Bronchial epithelial cell (primary cell): ENCODE measurements around the gene IPO7. TPM values are rescaled to one million over a fixed set of nuclear protein-coding genes. Genes with fewer than 3 reads are reported as not detected.
A peak's percentile ranks its signal among the peaks of the same experiment; 100 is the strongest.

ENCODE experiments used
- DNase-seq: peaks from one replicate; pipeline ENCODE4 v3.0.0-alpha.2; 2010; ENCODE audit warnings: low read depth
- FAIRE-seq: peaks from 2 replicates; lab custom pipeline; 2011; peaks lifted over from hg19 to GRCh38; lab: Jason Lieb, UNC
- H3K27me3 ChIP-seq: 2 replicates; pipeline ENCODE4 v1.5.1; 2011; ENCODE audit warnings: low read length; ENCODE audit not compliant: control insufficient read depth, insufficient read depth
- H3K36me3 ChIP-seq: 2 replicates; pipeline ENCODE4 v1.5.1; 2011; ENCODE audit warnings: low read length; ENCODE audit not compliant: control insufficient read depth, insufficient read depth
- H3K4me3 ChIP-seq: 2 replicates; pipeline ENCODE4 v1.5.1; 2011; ENCODE audit warnings: mild to moderate bottlenecking, low read depth, low read length, control low read depth
- total RNA-seq: library from RNA; depleted of rRNA; stranded (reverse); fragments of >200 nt; gene quantifications from 2 replicates; pipeline ENCODE4 v1.2.1, GENCODE V29; 2014
- TF ChIP-seq, protein P1 (sequence below): IDR thresholded peaks from 2 replicates; pipeline ENCODE4 v1.5.1; 2011; ENCODE audit warnings: mild to moderate bottlenecking, moderate library complexity, low read length, control low read depth, inconsistent platforms; ENCODE audit not compliant: insufficient read depth, severe bottlenecking

IPO7 gene
- total RNA-seq, 1 donor from 2014 or later = 109 TPM

DNA sequence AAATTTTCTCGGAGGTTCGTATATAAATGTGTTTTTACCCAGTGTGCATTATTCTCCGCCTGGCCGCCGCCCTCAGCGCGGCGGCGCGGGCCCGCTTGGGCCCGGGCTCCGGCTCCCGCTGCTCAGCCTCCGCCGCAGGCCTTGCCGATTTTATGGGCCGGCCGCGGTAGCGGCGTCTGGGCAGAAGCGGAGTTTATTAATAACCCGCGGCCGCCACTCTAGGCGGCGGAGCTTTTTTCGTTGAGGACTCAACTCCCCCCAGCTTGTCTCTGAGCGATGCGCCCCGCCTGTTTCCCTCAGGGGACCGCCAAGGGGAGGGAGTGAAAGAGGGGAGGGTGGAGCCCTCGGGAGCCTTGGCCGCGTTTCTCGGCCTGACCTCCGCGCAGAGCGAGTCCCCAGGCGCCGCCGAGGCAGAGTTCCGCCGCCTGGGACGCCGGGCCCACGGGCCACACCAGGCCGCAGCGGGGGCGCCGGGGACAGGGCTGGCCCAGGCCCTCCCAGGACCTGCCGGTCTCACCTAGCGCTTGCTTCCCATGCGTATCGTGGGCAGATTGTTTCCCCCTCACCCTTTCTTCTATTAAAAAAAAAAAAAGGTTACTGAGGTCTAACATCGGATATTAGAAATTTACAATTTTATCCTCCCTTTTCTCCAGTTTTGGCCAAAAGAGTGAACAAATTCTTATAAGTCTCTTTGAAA lies 76.8 kb downstream of the IPO7 start:
- H3K36me3 ChIP-seq = no peaks in the 10 kb centered on the region
- no peaks in the 10 kb centered on the region for H3K27me3 ChIP-seq
- H3K4me3 ChIP-seq = peak overlapping the region; percentile 49
- DNase-seq (peak; percentile 71), FAIRE-seq (no peak)
- TF ChIP-seq, protein P1, sequence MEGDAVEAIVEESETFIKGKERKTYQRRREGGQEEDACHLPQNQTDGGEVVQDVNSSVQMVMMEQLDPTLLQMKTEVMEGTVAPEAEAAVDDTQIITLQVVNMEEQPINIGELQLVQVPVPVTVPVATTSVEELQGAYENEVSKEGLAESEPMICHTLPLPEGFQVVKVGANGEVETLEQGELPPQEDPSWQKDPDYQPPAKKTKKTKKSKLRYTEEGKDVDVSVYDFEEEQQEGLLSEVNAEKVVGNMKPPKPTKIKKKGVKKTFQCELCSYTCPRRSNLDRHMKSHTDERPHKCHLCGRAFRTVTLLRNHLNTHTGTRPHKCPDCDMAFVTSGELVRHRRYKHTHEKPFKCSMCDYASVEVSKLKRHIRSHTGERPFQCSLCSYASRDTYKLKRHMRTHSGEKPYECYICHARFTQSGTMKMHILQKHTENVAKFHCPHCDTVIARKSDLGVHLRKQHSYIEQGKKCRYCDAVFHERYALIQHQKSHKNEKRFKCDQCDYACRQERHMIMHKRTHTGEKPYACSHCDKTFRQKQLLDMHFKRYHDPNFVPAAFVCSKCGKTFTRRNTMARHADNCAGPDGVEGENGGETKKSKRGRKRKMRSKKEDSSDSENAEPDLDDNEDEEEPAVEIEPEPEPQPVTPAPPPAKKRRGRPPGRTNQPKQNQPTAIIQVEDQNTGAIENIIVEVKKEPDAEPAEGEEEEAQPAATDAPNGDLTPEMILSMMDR = no peak

- FAIRE-seq (no peak), DNase-seq (peak; percentile 22)
- H3K27me3 ChIP-seq = no peaks in the 10 kb centered on the region
- H3K4me3 ChIP-seq = peak overlapping the region; percentile 49
- no peaks in the 10 kb centered on the region for H3K36me3 ChIP-seq
- TF ChIP-seq, protein P1 = no peak
Measured at GRCh38 chr11:9461760-9462134, 77.3 kb downstream of the IPO7 start.

GRCh38 chr11:9462172-9462799 lies 77.8 kb downstream of the IPO7 start:
- Histone ChIP-seq H3K4me3 (peak overlapping the region; percentile 49), H3K27me3 (no peaks in the 10 kb centered on the region), H3K36me3 (no peaks in the 10 kb centered on the region)
- TF ChIP-seq, protein P1 = no peak
- FAIRE-seq (no peak), DNase-seq (peak; percentile 21)

DNA sequence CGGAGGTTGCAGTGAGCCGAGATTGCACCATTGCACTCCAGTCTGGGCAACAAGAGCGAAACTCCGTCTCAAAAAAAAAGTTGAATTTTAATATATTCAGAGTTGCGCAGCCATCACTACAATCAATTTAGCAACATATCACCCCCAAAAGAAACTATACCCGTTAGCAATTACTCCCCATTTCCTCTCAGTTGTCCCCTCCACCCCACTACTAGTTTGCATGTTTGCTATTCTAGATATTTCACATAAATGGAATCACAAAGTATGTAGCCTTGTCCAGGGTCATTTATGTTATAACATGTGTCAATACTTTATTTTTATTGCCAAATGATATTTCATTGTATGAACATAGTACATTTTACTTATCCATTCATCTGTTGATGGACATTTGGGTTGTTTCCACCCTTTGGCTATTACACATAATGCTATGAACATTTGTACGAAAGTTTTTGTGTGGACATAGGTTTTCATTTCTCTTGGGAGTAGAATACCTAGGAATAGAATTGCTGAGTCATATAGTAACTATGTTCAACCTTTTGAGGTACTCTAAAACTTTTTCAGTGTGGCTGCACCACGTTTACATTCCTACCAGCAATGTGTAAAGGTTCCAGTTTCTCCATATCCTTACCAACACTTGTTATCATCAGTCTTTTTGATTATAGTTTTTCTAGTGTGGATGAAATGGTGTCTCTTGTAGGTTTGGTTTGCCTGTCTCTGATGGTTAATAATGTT lies 78.5 kb downstream of the IPO7 start:
- peak; percentile 65 for DNase-seq
- TF ChIP-seq, protein P1 = no peak
- Histone ChIP-seq H3K27me3 (no peaks in the 10 kb centered on the region), H3K36me3 (no peaks in the 10 kb centered on the region), H3K4me3 (no peak overlapping the region)
- no peak for FAIRE-seq

DNA sequence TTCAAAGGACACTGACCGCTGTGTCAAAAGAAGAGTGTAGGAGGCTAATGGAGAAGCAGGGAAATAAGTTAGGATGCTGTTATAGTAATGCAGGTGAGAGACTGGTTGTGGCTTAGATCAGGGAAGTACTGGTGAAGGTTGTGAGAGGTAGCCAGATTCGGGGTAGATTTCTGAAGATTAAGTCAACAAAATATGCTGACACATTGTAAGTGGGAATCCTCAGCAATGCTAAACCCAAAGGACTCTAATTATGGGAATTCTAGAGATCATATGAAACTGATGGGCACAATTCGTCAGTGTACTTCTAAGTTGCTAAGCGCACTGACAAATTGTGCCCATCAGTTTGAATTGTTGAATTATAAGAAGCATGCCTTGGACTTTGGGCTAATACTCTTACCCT lies 86.3 kb downstream of the IPO7 start:
- FAIRE-seq = no peak
- H3K36me3 ChIP-seq = peaks cover 8% of the 10 kb centered on the region

More for the DNA sequence above, 86.3 kb downstream of the IPO7 start:
- no peak for DNase-seq
- TF ChIP-seq, protein P1 = no peak
- Histone ChIP-seq H3K4me3 (no peak overlapping the region), H3K27me3 (no peaks in the 10 kb centered on the region)
